Activated T-cell treated with anti-CD3 and anti-CD28 coated beads, Interleukin-2, amount 50 U/mL, for 4 hours (primary cell): ENCODE data around the gene IQGAP2. TPM values are rescaled to one million over a fixed set of nuclear protein-coding genes. Genes with fewer than 3 reads are reported as not detected.
A peak's percentile ranks its signal among the peaks of the same experiment; 100 is the strongest.

Source experiments
- ATAC-seq, 2 donors: fragments of 200-7000 bp; cut with Tn5 transposase; one replicate each; pipeline ENCODE4 v1.10.0; 2021
- DNase-seq: peaks from one replicate; pipeline ENCODE4 v3.0.0-alpha.2; 2020
- H3K27me3 Mint-ChIP-seq: one replicate; pipeline ENCODE4 v1.8.0; 2021; ENCODE audit warnings: low read depth, mixed read lengths
- H3K36me3 Mint-ChIP-seq: one replicate; pipeline ENCODE4 v1.8.0; 2022; ENCODE audit warnings: mixed read lengths; ENCODE audit not compliant: insufficient read depth
- H3K4me1 Mint-ChIP-seq: one replicate; pipeline ENCODE4 v1.8.0; 2021; ENCODE audit warnings: low read depth, mixed read lengths
- H3K4me3 Mint-ChIP-seq: one replicate; pipeline ENCODE4 v1.8.0; 2021; ENCODE audit warnings: mild to moderate bottlenecking, moderate library complexity, mixed read lengths
- H3K9me3 Mint-ChIP-seq: one replicate; pipeline ENCODE4 v1.8.0; 2021; ENCODE audit warnings: mixed read lengths
- total RNA-seq, 3 donors: library from RNA; stranded (reverse); gene quantifications; one replicate each; pipeline ENCODE4 v1.2.1, GENCODE V29; 2021

The IQGAP2 gene
- total RNA-seq, 3 donors from 2014 or later = 34.8 to 59.4 (median 38.3) TPM

GRCh38 chr5:76522103-76522935, 119.2 kb downstream of the IQGAP2 start:
- DNase-seq (no peak), ATAC-seq (peak in 1 of 2 donors; percentile 21)
- Mint-ChIP-seq H3K36me3 (peaks cover 13% of the 10 kb centered on the region), H3K9me3 (no peaks in the 10 kb centered on the region), H3K4me3 (no peak overlapping the region), H3K27me3 (no peaks in the 10 kb centered on the region), H3K4me1 (peaks cover 82% of the 10 kb centered on the region)

DNA sequence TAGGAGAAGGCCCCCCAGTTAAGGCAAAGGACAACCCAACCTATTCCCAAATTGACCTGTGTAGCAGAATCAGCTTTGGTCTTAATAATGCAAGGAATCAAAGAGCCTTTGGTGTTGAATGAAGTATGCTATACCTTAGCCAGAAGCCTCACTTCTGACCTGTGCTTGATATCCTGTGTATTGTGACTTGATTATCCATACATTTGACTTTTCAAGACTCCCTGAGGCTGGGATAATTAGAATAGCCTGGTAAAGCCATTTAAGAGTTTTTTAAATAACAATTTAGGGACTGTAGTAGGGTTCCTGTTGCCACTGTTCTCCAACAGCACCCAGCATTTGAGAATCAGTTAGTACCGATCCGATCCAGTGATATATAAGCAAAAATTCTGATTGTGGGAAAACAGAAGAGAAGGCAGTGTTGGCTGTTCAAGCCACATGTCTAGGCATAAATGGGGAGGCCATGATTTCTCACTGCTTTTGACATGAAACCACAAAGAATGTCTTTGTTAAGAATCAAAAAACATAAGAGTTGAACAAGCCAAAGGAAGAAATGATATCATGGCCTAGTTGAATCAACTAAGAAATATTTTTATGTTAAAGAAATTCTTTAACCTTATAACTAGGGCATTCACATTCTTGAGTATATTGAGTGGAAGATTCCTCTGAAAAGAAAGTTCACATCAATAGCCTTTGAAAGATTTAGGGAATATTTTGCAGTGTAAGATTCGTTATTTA, 121.2 kb downstream of the IQGAP2 start:
- Mint-ChIP-seq H3K4me1 (peaks cover 94% of the 10 kb centered on the region), H3K4me3 (no peak overlapping the region)

DNA sequence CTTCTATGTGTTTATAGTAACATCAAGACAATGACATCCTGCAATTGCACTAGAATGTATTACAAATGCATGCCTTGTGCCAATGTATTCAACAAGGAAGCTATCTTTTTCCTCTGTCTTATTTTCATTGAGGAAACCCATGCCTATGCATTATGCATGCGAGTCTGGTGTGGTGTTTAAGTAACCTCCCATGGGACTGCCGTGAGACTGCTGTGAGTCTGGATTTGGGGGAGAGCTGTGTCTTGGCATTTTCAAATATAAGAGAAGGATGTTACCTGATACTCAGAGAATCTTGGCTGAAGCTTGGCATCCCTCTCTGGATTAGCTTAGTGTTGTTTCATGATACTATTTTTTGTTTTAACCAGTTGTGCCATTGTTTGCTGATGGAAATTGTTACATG, 121.8 kb downstream of the IQGAP2 start:
- no peaks in the 10 kb centered on the region for H3K27me3 Mint-ChIP-seq
- no peak overlapping the region for H3K4me3 Mint-ChIP-seq
- H3K4me1 Mint-ChIP-seq = peaks cover 93% of the 10 kb centered on the region
- no peaks in the 10 kb centered on the region for H3K9me3 Mint-ChIP-seq
- no peak for DNase-seq
- no peak for ATAC-seq
- H3K36me3 Mint-ChIP-seq = peaks cover 6% of the 10 kb centered on the region

More for the DNA sequence above, 121.2 kb downstream of the IQGAP2 start:
- Mint-ChIP-seq H3K27me3 (no peaks in the 10 kb centered on the region), H3K36me3 (peaks cover 6% of the 10 kb centered on the region), H3K9me3 (no peaks in the 10 kb centered on the region)
- ATAC-seq = no peak
- DNase-seq = no peak

- DNase-seq = no peak
- peaks cover 92% of the 10 kb centered on the region for H3K4me1 Mint-ChIP-seq
- ATAC-seq = no peak
- peaks cover 4% of the 10 kb centered on the region for H3K36me3 Mint-ChIP-seq
- no peaks in the 10 kb centered on the region for H3K9me3 Mint-ChIP-seq
- no peaks in the 10 kb centered on the region for H3K27me3 Mint-ChIP-seq
- H3K4me3 Mint-ChIP-seq = no peak overlapping the region
These were observed 122.9 kb downstream of the IQGAP2 start for GRCh38 chr5:76525956-76526355.

- H3K36me3 Mint-ChIP-seq = peaks cover 2% of the 10 kb centered on the region
- DNase-seq = no peak
- H3K4me1 Mint-ChIP-seq = peaks cover 83% of the 10 kb centered on the region
- no peak overlapping the region for H3K4me3 Mint-ChIP-seq
- no peaks in the 10 kb centered on the region for H3K27me3 Mint-ChIP-seq
- H3K9me3 Mint-ChIP-seq = no peaks in the 10 kb centered on the region
- no peak for ATAC-seq
These were observed 124.0 kb downstream of the IQGAP2 start for GRCh38 chr5:76526950-76527583.

GRCh38 chr5:76527685-76528161, 124.6 kb downstream of the IQGAP2 start:
- Mint-ChIP-seq H3K4me3 (no peak overlapping the region), H3K9me3 (no peaks in the 10 kb centered on the region), H3K27me3 (no peaks in the 10 kb centered on the region), H3K4me1 (peaks cover 76% of the 10 kb centered on the region), H3K36me3 (peaks cover 2% of the 10 kb centered on the region)
- DNase-seq = no peak
- ATAC-seq = no peak

- Mint-ChIP-seq H3K4me3 (no peak overlapping the region), H3K9me3 (no peaks in the 10 kb centered on the region), H3K36me3 (peaks cover 5% of the 10 kb centered on the region), H3K4me1 (peaks cover 71% of the 10 kb centered on the region), H3K27me3 (no peaks in the 10 kb centered on the region)
- DNase-seq (no peak), ATAC-seq (peak; percentile 87 to 93)
These were observed 125.7 kb downstream of the IQGAP2 start for GRCh38 chr5:76528547-76529331.

- Mint-ChIP-seq H3K4me3 (no peak overlapping the region), H3K9me3 (no peaks in the 10 kb centered on the region), H3K27me3 (no peaks in the 10 kb centered on the region), H3K36me3 (peaks cover 6% of the 10 kb centered on the region), H3K4me1 (peaks cover 71% of the 10 kb centered on the region)
- DNase-seq = no peak
- ATAC-seq = peak in 1 of 2 donors; percentile 12
These were observed 126.6 kb downstream of the IQGAP2 start for GRCh38 chr5:76529464-76530344.

DNA sequence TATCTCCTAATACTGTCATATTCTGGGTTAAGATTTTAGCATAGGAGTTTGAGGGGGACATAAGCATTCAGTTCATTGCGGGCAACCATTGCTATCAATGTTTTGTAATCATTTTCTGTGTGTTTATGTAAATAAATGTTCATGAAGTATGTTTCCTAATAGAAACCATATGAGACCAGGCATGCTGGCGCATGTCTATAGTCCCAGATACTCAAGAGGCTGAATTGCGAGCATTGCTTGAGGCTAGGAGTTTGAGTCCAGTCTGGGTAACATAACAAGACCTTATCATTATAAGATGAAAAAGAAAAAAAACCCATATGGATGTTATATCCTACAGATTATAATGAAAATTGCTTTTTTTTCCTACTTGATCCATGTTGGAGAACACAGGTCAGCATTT, 129.0 kb downstream of the IQGAP2 start:
- no peaks in the 10 kb centered on the region for H3K27me3 Mint-ChIP-seq
- no peak for ATAC-seq
- H3K36me3 Mint-ChIP-seq = peaks cover 10% of the 10 kb centered on the region
- no peaks in the 10 kb centered on the region for H3K9me3 Mint-ChIP-seq
- H3K4me3 Mint-ChIP-seq = no peak overlapping the region
- H3K4me1 Mint-ChIP-seq = peaks cover 59% of the 10 kb centered on the region
- no peak for DNase-seq

DNA sequence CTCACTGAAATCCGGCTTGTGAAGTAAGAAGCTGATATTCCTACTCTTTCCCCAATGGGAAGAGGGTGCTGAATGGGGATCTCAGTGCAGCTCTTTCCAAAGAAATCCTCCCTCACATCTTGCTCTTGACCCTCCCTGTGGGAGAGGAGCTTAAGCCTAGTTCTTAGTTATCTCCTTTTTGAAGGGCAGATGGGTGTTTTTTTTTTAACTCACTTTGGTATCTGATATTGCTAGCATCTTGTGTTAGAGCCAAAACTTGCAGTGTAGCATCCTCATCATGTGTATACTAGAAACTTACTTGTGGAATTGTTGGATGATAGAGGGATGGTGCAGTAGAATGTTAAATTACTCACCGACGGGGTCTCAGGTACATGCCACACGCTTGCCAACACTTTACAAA, 129.9 kb downstream of the IQGAP2 start:
- Mint-ChIP-seq H3K27me3 (no peaks in the 10 kb centered on the region), H3K36me3 (peaks cover 15% of the 10 kb centered on the region), H3K4me3 (no peak overlapping the region), H3K4me1 (peaks cover 60% of the 10 kb centered on the region), H3K9me3 (no peaks in the 10 kb centered on the region)
- ATAC-seq (no peak), DNase-seq (no peak)

GRCh38 chr5:76535577-76535976, 132.5 kb downstream of the IQGAP2 start:
- ATAC-seq (no peak), DNase-seq (no peak)
- no peaks in the 10 kb centered on the region for H3K27me3 Mint-ChIP-seq
- peaks cover 60% of the 10 kb centered on the region for H3K4me1 Mint-ChIP-seq
- no peaks in the 10 kb centered on the region for H3K9me3 Mint-ChIP-seq
- no peak overlapping the region for H3K4me3 Mint-ChIP-seq
- peaks cover 14% of the 10 kb centered on the region for H3K36me3 Mint-ChIP-seq

DNA sequence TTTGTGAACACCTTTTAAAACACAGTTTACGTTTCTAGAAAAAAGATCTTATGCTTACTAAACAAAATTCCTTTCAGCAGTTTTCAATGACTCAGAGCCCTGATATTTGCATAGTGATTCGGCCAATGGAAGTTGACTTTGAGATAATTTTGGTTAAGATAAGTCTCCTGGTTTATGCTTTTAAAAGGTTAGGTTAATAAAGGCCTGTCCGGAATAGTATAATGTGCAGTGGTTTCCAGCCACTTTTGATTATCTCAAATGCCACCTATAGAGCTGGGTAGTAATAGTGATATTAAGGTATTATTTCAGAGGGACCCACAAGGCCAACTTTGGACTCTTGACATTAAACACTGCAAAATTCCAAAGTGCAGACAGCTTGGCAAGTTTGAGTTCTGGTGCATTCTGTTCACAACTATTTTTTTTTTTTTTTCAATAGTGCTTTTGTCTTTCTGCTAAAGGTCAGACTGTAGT, 134.0 kb downstream of the IQGAP2 start:
- ATAC-seq = no peak
- no peak overlapping the region for H3K4me3 Mint-ChIP-seq
- H3K27me3 Mint-ChIP-seq = no peaks in the 10 kb centered on the region
- peaks cover 14% of the 10 kb centered on the region for H3K36me3 Mint-ChIP-seq
- DNase-seq = no peak
- peaks cover 67% of the 10 kb centered on the region for H3K4me1 Mint-ChIP-seq
- no peaks in the 10 kb centered on the region for H3K9me3 Mint-ChIP-seq

DNA sequence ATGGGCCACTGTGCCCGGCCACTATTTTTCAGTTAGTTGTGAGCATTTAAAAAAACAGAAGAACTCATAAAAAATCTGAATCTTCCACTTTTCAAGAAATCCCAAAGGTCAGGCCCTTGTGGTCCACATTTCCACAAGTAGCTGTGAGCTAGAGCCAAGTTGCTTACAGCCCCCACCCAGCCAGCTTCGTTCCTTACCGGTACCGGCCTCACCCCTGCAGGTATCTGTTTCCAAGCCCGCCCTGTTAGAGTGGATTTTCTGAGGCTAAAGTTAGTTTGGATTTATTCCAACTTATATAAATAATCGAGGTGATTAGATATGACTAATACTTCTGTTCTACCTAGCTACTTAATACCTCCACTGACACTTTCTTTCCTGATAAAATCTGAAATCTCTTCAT, 139.2 kb downstream of the IQGAP2 start:
- H3K27me3 Mint-ChIP-seq = no peaks in the 10 kb centered on the region
- no peak overlapping the region for H3K4me3 Mint-ChIP-seq
- ATAC-seq (no peak), DNase-seq (no peak)
- H3K36me3 Mint-ChIP-seq = peaks cover 5% of the 10 kb centered on the region
- peaks cover 85% of the 10 kb centered on the region for H3K4me1 Mint-ChIP-seq
- H3K9me3 Mint-ChIP-seq = no peaks in the 10 kb centered on the region
